GOT3 (cell line): ENCODE results near the gene KIAA1549.

Experiments used
- DNase-seq: peaks from one replicate; lab custom pipeline; 2025; ENCODE audit warnings: mixed read lengths; lab: John Stamatoyannopoulos, UW

Gene KIAA1549

GRCh38 chr7:138907201-138907847 is 73.9 kb downstream of the KIAA1549 start:
- no peak for DNase-seq

GRCh38 chr7:138903859-138904435 is 77.2 kb downstream of the KIAA1549 start:
- DNase-seq = no peak

GRCh38 chr7:138903186-138903820 is 77.9 kb downstream of the KIAA1549 start:
- DNase-seq = no peak

GRCh38 chr7:138902161-138902560 is 79.0 kb downstream of the KIAA1549 start:
- DNase-seq = no peak

GRCh38 chr7:138900035-138900828 is 81.0 kb downstream of the KIAA1549 start:
- DNase-seq = no peak

- DNase-seq = no peak
Measured at GRCh38 chr7:138898802-138899201, 82.4 kb downstream of the KIAA1549 start.

- DNase-seq = no peak
Measured at GRCh38 chr7:138898255-138898654, 82.9 kb downstream of the KIAA1549 start.

GRCh38 chr7:138895679-138896078 is 85.5 kb downstream of the KIAA1549 start:
- no peak for DNase-seq

- no peak for DNase-seq
Measured at GRCh38 chr7:138893258-138893657, 87.9 kb downstream of the KIAA1549 start.

GRCh38 chr7:138892812-138893211 is 88.4 kb downstream of the KIAA1549 start:
- DNase-seq = no peak

- no peak for DNase-seq
Measured at GRCh38 chr7:138892006-138892630, 89.1 kb downstream of the KIAA1549 start.

GRCh38 chr7:138891446-138891810 is 89.8 kb downstream of the KIAA1549 start:
- DNase-seq = no peak

- DNase-seq = peak; percentile 36
Measured at GRCh38 chr7:138890499-138891445, 90.4 kb downstream of the KIAA1549 start.

GRCh38 chr7:138889582-138890498 is 91.3 kb downstream of the KIAA1549 start:
- DNase-seq = no peak

- no peak for DNase-seq
Measured at GRCh38 chr7:138887872-138888656, 93.1 kb downstream of the KIAA1549 start.

GRCh38 chr7:138887085-138887710 is 94.0 kb downstream of the KIAA1549 start:
- no peak for DNase-seq

GRCh38 chr7:138886501-138886917 is 94.7 kb downstream of the KIAA1549 start:
- DNase-seq = no peak

GRCh38 chr7:138885383-138886147 is 95.6 kb downstream of the KIAA1549 start:
- DNase-seq = no peak
